GM10248 (cell line): ENCODE data around the gene ZEB2.

ENCODE experiments used
- CTCF ChIA-PET: fragments of 300-600 bp; sonication (Branson Sonifier 250); formaldehyde crosslinking; extraction: SDS; loops from one replicate; lab custom pipeline; 2021; ENCODE audit warnings: antibody characterized with exemption; lab: Yijun Ruan, JAX
- POLR2A ChIA-PET: fragments of 350-650 bp; sonication (Branson Sonifier 250); formaldehyde crosslinking; extraction: SDS; loops from one replicate; lab custom pipeline; 2020; ENCODE audit warnings: antibody characterized with exemption; lab: Yijun Ruan, JAX
- DNase-seq: peaks from one replicate; pipeline ENCODE4 v3.0.0; 2012; ENCODE audit errors: extremely low spot score
- CTCF ChIP-seq: IDR thresholded peaks from 2 replicates; pipeline ENCODE4 v1.5.1; 2012; ENCODE audit warnings: mild to moderate bottlenecking, low read depth; ENCODE audit errors: extremely low read depth, missing control alignments, control extremely low read depth

Gene ZEB2

GRCh38 chr2:144377914-144378313, 142.0 kb downstream of the ZEB2 start:
- DNase-seq = no peak
- TF ChIP-seq CTCF = no peak
- ChIA-PET CTCF (no interaction called here), POLR2A (no interaction called here)

GRCh38 chr2:144376926-144377325, 143.0 kb downstream of the ZEB2 start:
- DNase-seq = no peak
- TF ChIP-seq CTCF = no peak
- ChIA-PET POLR2A (no interaction called here), CTCF (interaction anchor here (1.1 to 1.5 kb wide), 2 partner anchors 12 to 20 kb away, joined by 3 to 4 read pairs; no protein-coding TSS in a partner anchor)

GRCh38 chr2:144376460-144376859, 143.5 kb downstream of the ZEB2 start:
- ChIA-PET CTCF (interaction anchor here (1.1 to 1.5 kb wide), 2 partner anchors 11 to 19 kb away, joined by 3 to 4 read pairs; no protein-coding TSS in a partner anchor), POLR2A (no interaction called here)
- DNase-seq = no peak
- TF ChIP-seq CTCF = no peak

- POLR2A ChIA-PET = interaction anchor here (1.1 kb wide), 1 partner anchor 9 kb away, joined by 3 read pairs; no protein-coding TSS in a partner anchor
- no peak for TF ChIP-seq CTCF
- DNase-seq = peak; percentile 23
- CTCF ChIA-PET = interaction anchor here (1.1 to 1.7 kb wide), 3 partner anchors 15 to 29 kb away, joined by 3 to 5 read pairs (median 4); no protein-coding TSS in a partner anchor
Observed at GRCh38 chr2:144374163-144374661, 145.7 kb downstream of the ZEB2 start.

- ChIA-PET CTCF (interaction anchor here (1.1 to 3.1 kb wide), 3 partner anchors 15 to 23 kb away, joined by 4 to 10 read pairs (median 7); no protein-coding TSS in a partner anchor), POLR2A (interaction anchor here (0.7 kb wide), 1 partner anchor 172 kb away, joined by 3 read pairs; no protein-coding TSS in a partner anchor)
- DNase-seq = no peak
- no peak for TF ChIP-seq CTCF
Observed at GRCh38 chr2:144372410-144373080, 147.4 kb downstream of the ZEB2 start.

GRCh38 chr2:144370937-144371584, 148.9 kb downstream of the ZEB2 start:
- DNase-seq = no peak
- POLR2A ChIA-PET = no interaction called here
- TF ChIP-seq CTCF = no peak
- CTCF ChIA-PET = interaction anchor here (0.6 to 3.1 kb wide), 5 partner anchors 9 to 16 kb away, joined by 3 to 10 read pairs (median 3); no protein-coding TSS in a partner anchor
